ENCODE measurements around the gene MECR. TPM values are rescaled to one million over a fixed set of nuclear protein-coding genes. Genes with fewer than 3 reads are reported as not detected.
A peak's percentile ranks its signal among the peaks of the same experiment; 100 is the strongest.

The MECR gene
- polyA plus RNA-seq, 1 donor (not counting 4 experiments of a cell fraction or from before 2014, with no cell fraction given): 20.7 TPM

DNA sequence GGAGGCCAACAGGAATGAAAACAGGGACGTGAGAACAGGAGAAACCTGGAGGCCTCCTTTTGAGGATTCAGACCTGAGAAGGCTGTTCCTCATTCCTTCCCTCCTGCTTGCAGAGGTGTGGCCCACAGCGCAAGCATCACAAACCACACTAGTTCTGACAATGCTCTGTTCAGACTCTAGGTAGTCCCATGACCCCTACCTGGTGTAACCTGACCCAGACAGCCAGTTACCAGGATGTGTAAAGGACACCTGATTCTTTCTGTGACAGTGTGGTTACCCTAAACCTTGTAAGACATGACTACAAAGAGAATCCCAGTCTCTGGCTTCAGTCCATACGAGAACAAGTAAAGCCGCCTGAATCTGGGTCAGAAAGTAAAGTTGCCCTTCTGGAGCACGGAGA is 3.2 kb downstream of the MECR start:
- Histone ChIP-seq H3K27me3 (ENCODE audit: control insufficient read depth, extremely low read depth, insufficient read depth, low read length) (no peaks in the 10 kb centered on the region), H3K4me3 (ENCODE audit: control insufficient read depth in 2 of 3, extremely low read depth in 1 of 3, insufficient read depth in 2 of 3, low read depth in 1 of 3, low read length in 3 of 3) (no peak overlapping the region), H3K79me2 (ENCODE audit: control insufficient read depth, insufficient read depth, low read length) (peaks cover 26% of the 10 kb centered on the region), H3K4me2 (ENCODE audit: control insufficient read depth, extremely low read depth, insufficient read depth, low read depth, low read length) (no peak overlapping the region), H4K20me1 (ENCODE audit: control insufficient read depth, extremely low read depth, insufficient read depth, low read length) (no peaks in the 10 kb centered on the region), H3K27ac (ENCODE audit: control insufficient read depth, insufficient read depth, low read length) (peak overlapping the region; percentile 1), H2AFZ (ENCODE audit: control insufficient read depth, low read length) (no peak overlapping the region), H3K36me3 (ENCODE audit: control insufficient read depth in 2 of 2, extremely low read depth in 1 of 2, insufficient read depth in 2 of 2, low read length in 2 of 2) (peaks cover 7 to 10% of the 10 kb centered on the region in 2 experiments), H3K4me1 (ENCODE audit: control insufficient read depth, extremely low read depth, insufficient read depth, low read length) (peaks cover 13% of the 10 kb centered on the region), H3K9ac (ENCODE audit: control insufficient read depth, extremely low read depth, insufficient read depth, low read length) (no peak overlapping the region), H3K9me3 (ENCODE audit: control insufficient read depth, low read depth, low read length) (no peaks in the 10 kb centered on the region), H3K9me1 (ENCODE audit: control insufficient read depth, extremely low read depth, insufficient read depth, low read length) (no peaks in the 10 kb centered on the region)
- TF ChIP-seq, protein P1, sequence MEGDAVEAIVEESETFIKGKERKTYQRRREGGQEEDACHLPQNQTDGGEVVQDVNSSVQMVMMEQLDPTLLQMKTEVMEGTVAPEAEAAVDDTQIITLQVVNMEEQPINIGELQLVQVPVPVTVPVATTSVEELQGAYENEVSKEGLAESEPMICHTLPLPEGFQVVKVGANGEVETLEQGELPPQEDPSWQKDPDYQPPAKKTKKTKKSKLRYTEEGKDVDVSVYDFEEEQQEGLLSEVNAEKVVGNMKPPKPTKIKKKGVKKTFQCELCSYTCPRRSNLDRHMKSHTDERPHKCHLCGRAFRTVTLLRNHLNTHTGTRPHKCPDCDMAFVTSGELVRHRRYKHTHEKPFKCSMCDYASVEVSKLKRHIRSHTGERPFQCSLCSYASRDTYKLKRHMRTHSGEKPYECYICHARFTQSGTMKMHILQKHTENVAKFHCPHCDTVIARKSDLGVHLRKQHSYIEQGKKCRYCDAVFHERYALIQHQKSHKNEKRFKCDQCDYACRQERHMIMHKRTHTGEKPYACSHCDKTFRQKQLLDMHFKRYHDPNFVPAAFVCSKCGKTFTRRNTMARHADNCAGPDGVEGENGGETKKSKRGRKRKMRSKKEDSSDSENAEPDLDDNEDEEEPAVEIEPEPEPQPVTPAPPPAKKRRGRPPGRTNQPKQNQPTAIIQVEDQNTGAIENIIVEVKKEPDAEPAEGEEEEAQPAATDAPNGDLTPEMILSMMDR (optimal IDR thresholded peaks at IDR 0.05 in 1 of 3, IDR thresholded peaks at IDR 0.05 in 1 of 3, conservative IDR thresholded peaks at IDR 0.05 in 1 of 3; ENCODE audit: extremely low read depth in 1 of 3, insufficient read depth in 2 of 3, low read length in 3 of 3): no peak
- no peak for TF ChIP-seq EZH2 (IDR thresholded peaks at IDR 0.05; ENCODE audit: low read length)
- dilution Hi-C loops (cut with MboI; ENCODE audit: extremely low pct_ligation_motif_present, low sequenced_read_pairs): loop anchor here (25.0 kb wide), 1 partner anchor 135 kb away; no protein-coding TSS in a partner anchor
- FAIRE-seq: no peak
- no peak for DNase-seq (ENCODE audit: low read depth, low spot score)

GRCh38 chr1:29225361-29225760 is 5.4 kb downstream of the MECR start:
- DNase-seq (ENCODE audit: low read depth, low spot score): no peak
- H3K9me3 ChIP-seq (ENCODE audit: control insufficient read depth, low read depth, low read length): no peaks in the 10 kb centered on the region
- H3K4me1 ChIP-seq (ENCODE audit: control insufficient read depth, extremely low read depth, insufficient read depth, low read length): peaks cover 13% of the 10 kb centered on the region
- H3K36me3 ChIP-seq (ENCODE audit: control insufficient read depth in 2 of 2, extremely low read depth in 1 of 2, insufficient read depth in 2 of 2, low read length in 2 of 2): peaks cover 7 to 10% of the 10 kb centered on the region in 2 experiments
- TF ChIP-seq, protein P1 (optimal IDR thresholded peaks at IDR 0.05 in 1 of 3, IDR thresholded peaks at IDR 0.05 in 1 of 3, conservative IDR thresholded peaks at IDR 0.05 in 1 of 3; ENCODE audit: extremely low read depth in 1 of 3, insufficient read depth in 2 of 3, low read length in 3 of 3): no peak
- TF ChIP-seq EZH2 (IDR thresholded peaks at IDR 0.05; ENCODE audit: low read length): no peak
- dilution Hi-C loops (cut with MboI; ENCODE audit: extremely low pct_ligation_motif_present, low sequenced_read_pairs): loop anchor here (25.0 kb wide), 1 partner anchor 137 kb away; no protein-coding TSS in a partner anchor
- no peak overlapping the region for H3K27ac ChIP-seq (ENCODE audit: control insufficient read depth, insufficient read depth, low read length)
- H3K79me2 ChIP-seq (ENCODE audit: control insufficient read depth, insufficient read depth, low read length): peaks cover 23% of the 10 kb centered on the region
- no peak for FAIRE-seq
- H3K9me1 ChIP-seq (ENCODE audit: control insufficient read depth, extremely low read depth, insufficient read depth, low read length): no peaks in the 10 kb centered on the region
- H3K4me2 ChIP-seq (ENCODE audit: control insufficient read depth, extremely low read depth, insufficient read depth, low read depth, low read length): no peak overlapping the region
- H2AFZ ChIP-seq (ENCODE audit: control insufficient read depth, low read length): no peak overlapping the region
- no peaks in the 10 kb centered on the region for H3K27me3 ChIP-seq (ENCODE audit: control insufficient read depth, extremely low read depth, insufficient read depth, low read length)
- no peaks in the 10 kb centered on the region for H4K20me1 ChIP-seq (ENCODE audit: control insufficient read depth, extremely low read depth, insufficient read depth, low read length)
- H3K9ac ChIP-seq (ENCODE audit: control insufficient read depth, extremely low read depth, insufficient read depth, low read length): no peak overlapping the region
- no peak overlapping the region for H3K4me3 ChIP-seq (ENCODE audit: control insufficient read depth in 2 of 3, extremely low read depth in 1 of 3, insufficient read depth in 2 of 3, low read depth in 1 of 3, low read length in 3 of 3)

Data from keratinocyte (primary cell).